GM23338 (cell line): ENCODE results near the gene TET2. TPM values are rescaled to one million over a fixed set of nuclear protein-coding genes. Genes with fewer than 3 reads are reported as not detected.
"Not testable (repeated sequence)": the region's sequence is repeated elsewhere in the genome, so short reads cannot be mapped to it uniquely, and the experiment has no call there.

Experiments used
- ATAC-seq: fragments of 200-7000 bp; cut with Tn5 transposase; 3 replicates; pipeline ENCODE4 v1.9.1; 2020
- DNase-seq: peaks from one replicate; pipeline ENCODE4 v3.0.0-alpha.2; 2015; ENCODE audit warnings: low spot score
- H2AFZ ChIP-seq: fragments of 200-600 bp; sonication (generic); 2 replicates; pipeline ENCODE4 v1.8.0; 2016; ENCODE audit warnings: antibody characterized with exemption, mild to moderate bottlenecking, moderate library complexity
- H3F3A ChIP-seq: fragments of 200-600 bp; sonication (generic); replicated peaks from 2 replicates; pipeline ENCODE4 v1.8.0; 2017; ENCODE audit warnings: antibody characterized with exemption, mixed run types, low read depth
- H3K27ac ChIP-seq: fragments of 200-600 bp; sonication (generic); 2 replicates; pipeline ENCODE4 v1.6.1; 2016; ENCODE audit warnings: low read depth
- H3K27me3 ChIP-seq: fragments of 200-600 bp; sonication (generic); 2 replicates; pipeline ENCODE4 v1.8.0; 2016; ENCODE audit warnings: mild to moderate bottlenecking, mixed run types, moderate library complexity; ENCODE audit not compliant: insufficient read depth
- H3K36me3 ChIP-seq: fragments of 200-600 bp; sonication (generic); 2 replicates; pipeline ENCODE4 v1.8.0; 2016; ENCODE audit warnings: mild to moderate bottlenecking; ENCODE audit not compliant: insufficient read depth
- H3K4me1 ChIP-seq: fragments of 200-600 bp; sonication (generic); 2 replicates; pipeline ENCODE4 v1.8.0; 2016; ENCODE audit warnings: mild to moderate bottlenecking, moderate library complexity; ENCODE audit not compliant: insufficient read depth
- H3K4me2 ChIP-seq: fragments of 200-600 bp; sonication (generic); 2 replicates; pipeline ENCODE4 v1.7.1; 2017; ENCODE audit warnings: mixed run types
- H3K4me3 ChIP-seq: fragments of 200-600 bp; sonication (generic); 2 replicates; pipeline ENCODE4 v1.6.1; 2016; ENCODE audit warnings: mixed run types
- H3K79me2 ChIP-seq: fragments of 200-600 bp; sonication (generic); replicated peaks from 2 replicates; pipeline ENCODE4 v1.8.0; 2017; ENCODE audit warnings: mild to moderate bottlenecking; ENCODE audit not compliant: insufficient read depth
- H3K9me2 ChIP-seq: fragments of 200-600 bp; sonication (generic); 2 replicates; pipeline ENCODE4 v1.8.0; 2017; ENCODE audit not compliant: insufficient read depth
- H4K20me1 ChIP-seq: fragments of 200-600 bp; sonication (generic); replicated peaks from 2 replicates; pipeline ENCODE4 v1.8.0; 2017; ENCODE audit warnings: mild to moderate bottlenecking; ENCODE audit not compliant: insufficient read depth
- H3K27ac Mint-ChIP-seq: 2 replicates; pipeline ENCODE4 v1.8.0; 2020; ENCODE audit warnings: inconsistent platforms, mild to moderate bottlenecking, moderate library complexity, mixed read lengths
- H3K27me3 Mint-ChIP-seq: 3 replicates; pipeline ENCODE4 v1.8.0; 2022; ENCODE audit warnings: low read depth, mild to moderate bottlenecking, moderate library complexity, mixed read lengths, inconsistent platforms; ENCODE audit not compliant: insufficient read depth, poor library complexity
- H3K36me3 Mint-ChIP-seq: 3 replicates; pipeline ENCODE4 v1.8.0; 2021; ENCODE audit warnings: low read depth, mild to moderate bottlenecking, inconsistent platforms, moderate library complexity, mixed read lengths
- H3K4me1 Mint-ChIP-seq: 3 replicates; pipeline ENCODE4 v1.8.0; 2020; ENCODE audit warnings: mild to moderate bottlenecking, inconsistent platforms, mixed read lengths
- H3K4me3 Mint-ChIP-seq: 3 replicates; pipeline ENCODE4 v1.8.0; 2021; ENCODE audit warnings: moderate library complexity, mild to moderate bottlenecking, inconsistent platforms, mixed read lengths
- H3K9me3 Mint-ChIP-seq: 3 replicates; pipeline ENCODE4 v1.8.0; 2020; ENCODE audit warnings: moderate library complexity, mild to moderate bottlenecking, inconsistent platforms, mixed read lengths
- CREB1 ChIP-seq: fragments of 250-450 bp; sonication (Bioruptor Pico); IDR thresholded peaks from 2 replicates; pipeline ENCODE4 v1.5.0; 2020; ENCODE audit warnings: low read depth, mild to moderate bottlenecking, moderate library complexity
- ETS1 ChIP-seq: IDR thresholded peaks from 2 replicates; pipeline ENCODE4 v1.6.1; 2016; ENCODE audit warnings: antibody characterized with exemption
- EZH2 ChIP-seq: fragments of 200-600 bp; sonication (generic); IDR thresholded peaks from one replicate; pipeline ENCODE4 v1.8.0; 2017; ENCODE audit warnings: antibody characterized with exemption, mild to moderate bottlenecking, low read depth; ENCODE audit not compliant: unreplicated experiment
- EZH2phosphoT487 ChIP-seq: fragments of 200-600 bp; sonication (generic); IDR thresholded peaks from one replicate; pipeline ENCODE4 v1.8.1; 2018; ENCODE audit warnings: antibody characterized with exemption; ENCODE audit not compliant: unreplicated experiment
- JUNB ChIP-seq: IDR thresholded peaks from one replicate; pipeline ENCODE4 v1.6.1; 2016; ENCODE audit warnings: antibody characterized with exemption; ENCODE audit not compliant: unreplicated experiment
- NANOG ChIP-seq: IDR thresholded peaks from 2 replicates; pipeline ENCODE4 v1.6.1; 2016; ENCODE audit warnings: antibody characterized with exemption, borderline replicate concordance
- REST ChIP-seq: IDR thresholded peaks from one replicate; pipeline ENCODE4 v1.6.1; 2018; ENCODE audit warnings: antibody characterized with exemption; ENCODE audit not compliant: unreplicated experiment
- STAT1 ChIP-seq: IDR thresholded peaks from one replicate; pipeline ENCODE4 v1.6.1; 2016; ENCODE audit warnings: antibody characterized with exemption; ENCODE audit not compliant: unreplicated experiment
- ZNF114 ChIP-seq: fragments of 250-450 bp; sonication (Bioruptor Pico); IDR thresholded peaks from 2 replicates; pipeline ENCODE4 v1.5.0; 2020; ENCODE audit warnings: mild to moderate bottlenecking, moderate library complexity
- ZNF331 ChIP-seq: fragments of 250-450 bp; sonication (Bioruptor Pico); IDR thresholded peaks from 2 replicates; pipeline ENCODE4 v1.5.0; 2020; ENCODE audit warnings: low read depth, mild to moderate bottlenecking, moderate library complexity
- ZNF462 ChIP-seq: fragments of 250-450 bp; sonication (Bioruptor Pico); IDR thresholded peaks from 2 replicates; pipeline ENCODE4 v1.5.0; 2020; ENCODE audit warnings: mild to moderate bottlenecking, moderate library complexity
- polyA plus RNA-seq: library from polyadenylated mRNA; unstranded; fragments of >200 nt; fragmentation: Nextera tagmentation; extraction: Ambion mirVana; gene quantifications from 2 replicates; pipeline ENCODE4 v1.2.1, GENCODE V29; 2016
- total RNA-seq: library from RNA; depleted of rRNA; stranded (reverse); fragments of >200 nt; shearing (Covaris generic); gene quantifications from 2 replicates; pipeline ENCODE4 v1.2.3, GENCODE V29; 2014

Gene TET2
- total and polyA plus RNA-seq, 2 experiments from 2014 or later, result 1.2 to 2.2 TPM

- H3K4me1 ChIP-seq, H3K27me3 Mint-ChIP-seq, ATAC-seq, DNase-seq, H3K9me2 ChIP-seq, H3F3A ChIP-seq, H3K4me2 ChIP-seq, H4K20me1 ChIP-seq, H2AFZ ChIP-seq, H3K79me2 ChIP-seq, H3K36me3 Mint-ChIP-seq, H3K27me3 ChIP-seq, H3K4me3 ChIP-seq, H3K27ac ChIP-seq, H3K4me3 Mint-ChIP-seq, H3K36me3 ChIP-seq, H3K27ac Mint-ChIP-seq, H3K4me1 Mint-ChIP-seq: not testable (repeated sequence)
- peaks cover 22% of the 10 kb centered on the region for H3K9me3 Mint-ChIP-seq
Measured at GRCh38 chr4:105299027-105299426, 152.4 kb downstream of the TET2 start.

- no peaks in the 10 kb centered on the region for H3K27me3 Mint-ChIP-seq
- no peaks in the 10 kb centered on the region for H3K4me1 Mint-ChIP-seq
- Histone ChIP-seq H3K4me1 (no peaks in the 10 kb centered on the region), H3K36me3 (0 out of 2 replicates have a peak, but pooled peaks cover 4% of the 10 kb centered on the region), H3K4me2 (no peak overlapping the region), H3K9me2 (no peaks in the 10 kb centered on the region), H3K27me3 (no peaks in the 10 kb centered on the region), H3K27ac (no peak overlapping the region), H4K20me1 (no peaks in the 10 kb centered on the region), H3F3A (no peaks in the 10 kb centered on the region), H3K4me3 (no peak overlapping the region), H2AFZ (no peak overlapping the region), H3K79me2 (no peaks in the 10 kb centered on the region)
- ATAC-seq, result no peak
- no peak for DNase-seq
- no peak overlapping the region for H3K27ac Mint-ChIP-seq
- peaks cover 28% of the 10 kb centered on the region for H3K9me3 Mint-ChIP-seq
- H3K36me3 Mint-ChIP-seq, result no peaks in the 10 kb centered on the region; the same call in 2 of the 3 replicates
- H3K4me3 Mint-ChIP-seq, result no peak overlapping the region
- no peak for TF ChIP-seq ZNF462 (CRISPR knock-in tag)
- TF ChIP-seq NANOG, result no peak
- no peak for TF ChIP-seq EZH2
- no peak for TF ChIP-seq ZNF114 (CRISPR knock-in tag)
- TF ChIP-seq REST, result no peak
- no peak for TF ChIP-seq ZNF331 (CRISPR knock-in tag)
- no peak for TF ChIP-seq JUNB
- TF ChIP-seq ETS1, result no peak
- TF ChIP-seq STAT1, result no peak
- no peak for TF ChIP-seq CREB1 (CRISPR knock-in tag)
- no peak for TF ChIP-seq EZH2phosphoT487
Measured at GRCh38 chr4:105304085-105304484, 157.4 kb downstream of the TET2 start.
